Occipital lobe (tissue), 2 donors: ENCODE results near the gene B3GNT9. TPM values are rescaled to one million over a fixed set of nuclear protein-coding genes. Genes with fewer than 3 reads are reported as not detected.
"Not testable (repeated sequence)": the region's sequence is repeated elsewhere in the genome, so short reads cannot be mapped to it uniquely, and the experiment has no call there.

Experiments
- DNase-seq: peaks from one replicate; lab custom pipeline; 2025; lab: John Stamatoyannopoulos, UW
- total RNA-seq: library from RNA; depleted of rRNA; stranded (reverse); fragments of >200 nt; gene quantifications from one replicate; pipeline ENCODE4 v1.2.3, GENCODE V29; 2014

The B3GNT9 gene
- total RNA-seq, 1 donor from 2014 or later: 1.2 TPM

- no peak for DNase-seq
Observed at GRCh38 chr16:67151431-67152097, 766 bp upstream of the B3GNT9 start.

- no peak for DNase-seq
Observed at GRCh38 chr16:67150047-67150832, 558 bp downstream of the B3GNT9 start.

- DNase-seq: no peak
Observed at GRCh38 chr16:67149276-67150046, 1.3 kb downstream of the B3GNT9 start.

GRCh38 chr16:67148656-67149275, 2.0 kb downstream of the B3GNT9 start:
- DNase-seq: no peak

- no peak for DNase-seq
Observed at GRCh38 chr16:67148221-67148620, 2.6 kb downstream of the B3GNT9 start.

- DNase-seq: no peak
Observed at GRCh38 chr16:67147437-67148140, 3.2 kb downstream of the B3GNT9 start.

GRCh38 chr16:67146523-67147357, 4.1 kb downstream of the B3GNT9 start:
- no peak for DNase-seq

- no peak for DNase-seq
Observed at GRCh38 chr16:67145746-67146145, 5.1 kb downstream of the B3GNT9 start.

- no peak for DNase-seq
Observed at GRCh38 chr16:67144943-67145342, 5.9 kb downstream of the B3GNT9 start.

- no peak for DNase-seq
Observed at GRCh38 chr16:67142342-67142741, 8.5 kb downstream of the B3GNT9 start.

- DNase-seq: no peak
Observed at GRCh38 chr16:67141391-67141790, 9.4 kb downstream of the B3GNT9 start.

GRCh38 chr16:67137605-67138004, 13.2 kb downstream of the B3GNT9 start:
- no peak for DNase-seq

GRCh38 chr16:67129422-67129821, 21.4 kb downstream of the B3GNT9 start:
- no peak for DNase-seq

GRCh38 chr16:67128887-67129286, 21.9 kb downstream of the B3GNT9 start:
- DNase-seq: no peak

- no peak for DNase-seq
Observed at GRCh38 chr16:67128417-67128816, 22.4 kb downstream of the B3GNT9 start.

GRCh38 chr16:67122799-67123198, 28.0 kb downstream of the B3GNT9 start:
- DNase-seq: not testable (repeated sequence)

- DNase-seq: no peak
Observed at GRCh38 chr16:67120025-67120424, 30.8 kb downstream of the B3GNT9 start.

GRCh38 chr16:67117716-67118115, 33.1 kb downstream of the B3GNT9 start:
- no peak for DNase-seq

- DNase-seq: no peak
Observed at GRCh38 chr16:67116388-67117311, 34.1 kb downstream of the B3GNT9 start.
